AML-193 (cell line): ENCODE measurements around the gene PI16.
"Not testable (repeated sequence)": the region's sequence is repeated elsewhere in the genome, so short reads cannot be mapped to it uniquely, and the experiment has no call there.

Source experiments
- DNase-seq, 2 experiments: peaks; one replicate each; lab custom pipeline; 2025; lab: John Stamatoyannopoulos, UW

PI16 gene

DNA sequence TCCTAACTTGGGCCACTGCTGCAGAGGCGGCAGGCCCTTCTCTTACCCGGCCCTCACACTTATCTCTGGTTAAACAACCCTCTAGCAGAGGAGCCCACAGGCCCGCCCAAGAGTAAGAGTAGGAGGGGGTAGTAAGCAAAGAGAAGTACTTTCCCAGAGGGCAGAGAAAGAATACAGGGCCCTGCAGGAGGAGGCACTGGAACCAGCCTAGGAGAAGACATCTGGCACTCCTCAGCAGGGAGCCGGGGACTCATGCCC, 21.4 kb downstream of the PI16 start:
- DNase-seq, result no peak

DNA sequence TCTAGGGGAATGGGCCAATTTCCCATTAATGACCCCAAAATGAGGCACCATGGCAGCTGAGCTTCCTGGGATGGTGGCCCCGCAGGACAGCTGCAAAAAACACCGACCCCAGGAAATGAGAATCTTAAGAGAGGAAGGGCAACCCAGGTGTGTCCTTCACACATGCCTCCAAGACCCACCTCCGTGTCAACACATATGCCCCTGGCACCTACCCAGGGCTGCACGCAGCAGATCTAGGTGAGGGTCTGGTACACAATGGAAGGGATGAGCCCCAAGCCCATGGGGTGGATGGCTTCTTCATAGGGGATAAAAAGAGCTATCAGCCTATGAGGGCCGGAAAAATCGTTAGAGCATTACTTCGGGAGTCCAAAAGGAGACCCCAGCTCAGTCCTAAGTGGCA, 22.0 kb downstream of the PI16 start:
- DNase-seq, result no peak

GRCh38 chr6:36976931-36977330, 22.4 kb downstream of the PI16 start:
- no peak for DNase-seq

DNA sequence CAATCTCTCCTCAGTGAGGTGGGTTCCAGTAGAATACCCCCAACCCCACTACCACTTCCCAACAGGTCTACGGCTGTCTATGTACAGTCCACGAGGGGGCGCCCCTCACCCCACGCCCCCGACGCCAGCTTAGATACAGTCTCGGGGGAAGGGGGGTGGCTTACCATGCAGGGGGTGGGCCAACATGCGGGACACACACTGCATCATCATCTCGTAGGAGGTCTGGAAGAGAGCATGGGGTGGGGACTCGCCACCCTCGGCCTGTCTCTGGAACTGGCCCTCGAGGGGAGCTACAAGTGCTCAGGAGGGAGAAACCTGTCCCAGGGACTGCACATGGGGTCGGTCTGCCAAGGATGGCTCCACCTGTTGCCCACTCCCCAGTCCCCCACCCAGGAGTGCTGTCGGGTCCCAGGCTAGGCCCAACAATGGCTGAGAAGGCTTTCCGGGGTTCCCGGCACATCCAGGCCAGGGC, 23.0 kb downstream of the PI16 start:
- DNase-seq, result no peak

- DNase-seq, result no peak
These were observed 24.1 kb downstream of the PI16 start for GRCh38 chr6:36978421-36979346.

- no peak for DNase-seq
These were observed 24.8 kb downstream of the PI16 start for GRCh38 chr6:36979347-36979742.

GRCh38 chr6:36980129-36980528, 25.6 kb downstream of the PI16 start:
- no peak for DNase-seq

DNA sequence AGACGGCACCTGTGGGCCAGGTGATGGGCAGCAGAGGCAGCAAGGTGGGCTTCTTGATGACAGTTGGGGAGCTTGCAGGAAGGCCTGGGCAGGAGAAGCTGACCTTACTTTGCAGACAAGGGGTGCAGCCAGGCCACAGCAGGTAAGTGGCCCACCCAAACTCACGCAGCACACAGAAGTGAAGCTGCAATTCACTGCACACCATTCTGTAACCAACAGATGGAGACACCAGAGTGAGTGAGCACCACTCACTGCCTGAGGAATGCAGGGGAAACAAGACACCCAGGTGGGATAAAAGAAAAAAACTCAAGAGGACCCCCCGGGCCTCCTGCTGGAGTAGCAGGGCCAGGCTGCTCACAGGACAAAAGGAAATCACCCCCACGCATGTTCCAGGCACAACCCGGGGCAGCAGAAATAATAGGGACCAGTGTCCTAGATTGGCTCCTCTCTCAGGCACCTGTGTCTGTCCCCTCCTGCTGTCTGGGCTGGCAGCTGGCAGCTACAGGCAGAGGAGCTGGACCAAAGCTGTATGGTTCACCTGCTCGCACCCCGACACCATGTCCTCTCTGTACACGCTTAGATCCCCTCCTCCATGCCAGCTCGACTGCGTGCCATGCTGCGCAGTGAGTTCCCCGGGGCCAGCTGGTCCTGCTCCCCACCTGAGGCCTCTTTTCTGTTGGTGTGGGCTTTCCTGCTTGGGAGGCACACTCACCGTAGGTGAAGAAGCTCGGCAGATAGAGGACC, 26.5 kb downstream of the PI16 start:
- DNase-seq, result no peak

GRCh38 chr6:36983538-36983937, 29.0 kb downstream of the PI16 start:
- DNase-seq, result no peak

GRCh38 chr6:36984581-36985416, 30.3 kb downstream of the PI16 start:
- no peak for DNase-seq

DNA sequence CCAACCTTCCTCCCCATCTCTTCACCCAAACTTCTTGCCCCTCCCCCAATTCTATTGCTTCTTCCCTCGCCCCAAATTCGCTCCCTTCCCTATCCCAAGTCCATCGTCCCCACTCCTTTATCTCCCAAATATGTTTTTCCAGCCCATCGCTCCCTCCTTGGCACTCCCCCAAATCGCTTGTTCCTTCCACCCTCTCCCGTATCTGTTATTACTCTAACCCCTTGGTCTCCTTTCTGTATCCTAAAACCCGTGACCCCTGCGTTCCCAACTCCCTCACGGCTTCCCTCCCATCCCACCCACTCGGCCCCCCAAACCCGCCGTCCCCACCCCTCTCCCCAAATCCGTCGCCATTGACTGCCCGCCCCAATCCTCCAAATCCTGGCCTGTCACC, 30.9 kb downstream of the PI16 start:
- DNase-seq, result no peak

GRCh38 chr6:36985808-36986703, 31.5 kb downstream of the PI16 start, which contains the start of gene MTCH1:
Gene MTCH1, minus strand, starts transcription at chr6:36986196. Its CDS starts 23 bp downstream, at chr6:36986173.
- peak; percentile 84 to 90 for DNase-seq

DNA sequence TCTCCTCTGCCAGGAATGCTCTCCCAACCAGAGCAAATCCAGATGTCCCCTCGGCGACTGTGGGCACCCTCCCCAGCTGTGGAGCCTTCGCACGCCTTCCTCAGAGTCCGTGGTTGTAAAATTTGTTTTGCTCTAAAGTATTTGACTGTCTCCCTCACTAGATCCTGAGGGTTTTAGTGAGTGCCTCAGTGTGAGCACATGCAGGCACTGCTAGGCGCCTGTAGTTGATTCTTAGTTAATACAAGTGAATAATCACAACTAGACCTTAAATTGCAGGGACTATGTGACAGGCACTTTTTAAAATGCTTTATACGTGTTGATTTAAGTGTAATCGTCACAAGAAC, 32.1 kb downstream of the PI16 start:
- DNase-seq, result no peak

GRCh38 chr6:36989264-36989663, 34.7 kb downstream of the PI16 start:
- no peak for DNase-seq

GRCh38 chr6:36990401-36990800, 35.9 kb downstream of the PI16 start:
- DNase-seq, result not testable (repeated sequence)

DNA sequence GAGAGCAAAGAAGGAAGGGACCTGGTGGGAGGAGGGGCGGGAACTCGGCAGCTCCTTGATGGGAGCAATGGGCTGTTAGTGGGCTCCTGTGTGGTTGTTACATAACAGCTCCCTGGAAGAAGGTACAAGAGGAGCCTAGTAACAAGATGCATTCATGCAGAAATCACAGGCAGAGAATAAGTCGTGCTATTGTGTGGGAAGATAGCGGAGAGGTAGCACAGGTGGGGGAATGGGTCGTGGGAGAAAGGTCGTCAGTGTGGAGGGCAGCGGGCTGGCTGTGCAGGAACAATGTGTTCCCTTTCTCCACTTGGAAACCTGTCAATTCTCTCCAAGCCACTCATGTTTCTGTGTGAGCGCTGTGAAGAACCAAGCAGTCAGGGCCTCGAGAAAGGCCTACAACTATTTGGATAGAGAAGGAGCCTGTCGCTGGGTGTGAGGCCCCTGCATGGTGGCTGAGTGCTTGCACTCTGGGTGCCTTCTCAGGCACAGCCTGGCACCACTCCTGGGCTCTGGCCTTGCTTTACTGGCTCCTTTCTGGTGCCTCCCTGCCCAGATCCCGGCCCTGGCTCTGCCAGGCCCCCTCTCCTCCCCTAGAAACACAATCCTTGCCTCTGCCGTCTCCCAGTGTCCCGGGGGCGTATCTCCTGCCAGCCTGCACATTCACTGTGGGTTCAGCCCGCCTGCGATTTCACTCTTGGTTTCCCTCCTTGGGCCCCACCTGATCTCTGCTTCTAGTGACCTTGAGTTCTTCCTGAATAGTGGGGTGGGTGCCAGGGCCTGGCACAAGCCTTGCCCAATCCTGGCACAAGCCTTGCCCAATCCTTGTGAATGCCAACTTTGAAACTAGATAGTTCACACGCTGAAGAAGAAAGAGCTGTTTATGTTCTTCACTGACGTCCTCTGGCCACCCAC, 43.5 kb downstream of the PI16 start:
- DNase-seq, result no peak

DNA sequence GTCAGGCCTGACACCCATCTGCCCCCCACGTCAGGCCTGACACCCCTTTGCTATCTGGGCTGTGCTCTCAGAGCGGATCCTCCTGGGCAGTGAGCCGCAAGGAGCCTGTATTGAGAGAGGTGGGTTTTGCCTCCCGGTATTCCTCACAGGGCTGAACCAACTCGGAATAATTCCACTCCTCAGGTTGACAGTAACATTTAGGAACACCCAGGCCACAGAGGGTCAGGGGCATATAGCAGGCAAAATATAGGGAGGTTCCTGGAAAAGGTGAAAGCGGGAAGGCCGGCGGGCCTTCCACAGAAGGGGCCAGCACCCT, 44.1 kb downstream of the PI16 start:
- DNase-seq, result no peak

- DNase-seq, result no peak
These were observed 44.7 kb downstream of the PI16 start for GRCh38 chr6:36999061-36999750.

DNA sequence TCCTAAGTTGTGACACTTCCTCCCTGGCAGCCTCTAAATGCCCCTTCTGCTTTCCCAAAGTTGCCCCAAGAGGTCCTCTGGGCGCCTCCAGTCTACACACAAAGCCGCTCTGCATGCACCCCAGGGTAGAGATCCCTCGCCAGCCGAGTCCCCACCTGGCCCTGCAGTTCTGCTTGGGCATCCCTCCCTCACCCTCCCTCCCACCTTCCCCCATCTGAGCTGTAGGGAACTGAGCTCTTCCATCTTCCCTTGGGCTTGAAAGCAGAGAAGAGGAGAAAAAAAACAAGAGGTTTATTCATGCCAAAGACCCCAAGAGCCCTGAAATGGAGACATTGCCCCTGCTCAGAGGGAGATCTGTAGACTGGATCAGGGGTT, 45.2 kb downstream of the PI16 start:
- DNase-seq, result no peak
